NT2/D1 (cell line): ENCODE measurements around the gene UQCR11.
"Not testable (repeated sequence)": the region's sequence is repeated elsewhere in the genome, so short reads cannot be mapped to it uniquely, and the experiment has no call there.

Experiments
- DNase-seq: peaks from one replicate; pipeline ENCODE4 v3.0.0-alpha.2; 2011; ENCODE audit warnings: low read depth, low spot score
- H3K27me3 ChIP-seq: 2 replicates; pipeline ENCODE4 v1.6.0; 2011; ENCODE audit warnings: mild to moderate bottlenecking; ENCODE audit not compliant: insufficient read length, insufficient read depth
- H3K36me3 ChIP-seq: 2 replicates; pipeline ENCODE4 v1.6.1; 2011; ENCODE audit warnings: mild to moderate bottlenecking, low read length, mixed read lengths; ENCODE audit not compliant: insufficient read depth, insufficient read length
- H3K4me1 ChIP-seq: 2 replicates; pipeline ENCODE4 v1.5.1; 2011; ENCODE audit not compliant: insufficient read depth, insufficient read length
- H3K4me3 ChIP-seq: 2 replicates; pipeline ENCODE4 v1.5.1; 2011; ENCODE audit warnings: low read depth; ENCODE audit not compliant: insufficient read length
- H3K9ac ChIP-seq: 2 replicates; pipeline ENCODE4 v1.6.0; 2011; ENCODE audit warnings: low read depth; ENCODE audit not compliant: insufficient read length
- H3K9me3 ChIP-seq: 2 replicates; pipeline ENCODE4 v1.5.1; 2011; ENCODE audit warnings: mild to moderate bottlenecking, low read length; ENCODE audit not compliant: insufficient read depth
- SUZ12 ChIP-seq: IDR thresholded peaks from 2 replicates; pipeline ENCODE4 v1.6.1; 2011; ENCODE audit not compliant: insufficient read length, insufficient read depth; ENCODE audit errors: extremely low read depth
- YY1 ChIP-seq: IDR thresholded peaks from 2 replicates; pipeline ENCODE4 v1.6.1; 2011; ENCODE audit not compliant: insufficient read length, insufficient read depth
- ZNF274 ChIP-seq: IDR thresholded peaks from 2 replicates; pipeline ENCODE4 v1.6.1; 2011; ENCODE audit warnings: mild to moderate bottlenecking, low read depth, low read length

UQCR11 gene

GRCh38 chr19:1645299-1645698 is 40.0 kb upstream of the UQCR11 start:
- peaks cover 39% of the 10 kb centered on the region for H3K4me1 ChIP-seq
- DNase-seq, result no peak
- H3K4me3 ChIP-seq, result no peak overlapping the region
- H3K36me3 ChIP-seq, result peaks cover 97% of the 10 kb centered on the region
- no peaks in the 10 kb centered on the region for H3K27me3 ChIP-seq
- TF ChIP-seq ZNF274 (no peak), SUZ12 (no peak), YY1 (no peak)
- peaks cover 14% of the 10 kb centered on the region; the same call in 1 of the 2 replicates for H3K9me3 ChIP-seq
- no peak overlapping the region for H3K9ac ChIP-seq

DNA sequence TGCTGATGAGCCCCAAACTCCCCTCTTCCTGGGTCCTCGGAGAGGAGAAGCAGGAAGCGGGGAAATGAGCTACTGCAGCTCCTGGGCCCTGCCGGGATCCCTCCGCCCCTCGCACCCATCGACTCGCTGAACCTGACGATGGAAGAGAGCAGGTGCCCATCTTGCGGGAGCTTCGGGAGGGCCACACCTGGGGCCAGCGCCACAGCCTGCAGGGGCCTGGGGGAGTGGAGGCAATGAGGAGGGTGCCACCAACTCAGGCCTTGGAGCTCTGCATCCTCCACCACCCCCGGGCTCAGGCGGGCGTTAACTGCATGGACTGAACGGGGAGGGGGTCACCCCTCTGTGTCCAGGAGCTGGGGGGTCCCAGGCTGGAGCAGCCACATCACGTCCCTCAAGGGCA is 38.8 kb upstream of the UQCR11 start:
- Histone ChIP-seq H3K4me1 (peaks cover 30% of the 10 kb centered on the region), H3K36me3 (peaks cover 97% of the 10 kb centered on the region)

GRCh38 chr19:1640893-1641448 is 35.7 kb upstream of the UQCR11 start:
- not testable (repeated sequence) for H3K27me3 ChIP-seq, DNase-seq, H3K9me3 ChIP-seq, H3K4me1 ChIP-seq, H3K9ac ChIP-seq, H3K4me3 ChIP-seq
- H3K36me3 ChIP-seq, result peaks cover 99% of the 10 kb centered on the region

More for the DNA sequence above, 38.8 kb upstream of the UQCR11 start:
- H3K9me3 ChIP-seq, result peaks cover 9% of the 10 kb centered on the region; the same call in 1 of the 2 replicates
- no peak overlapping the region for H3K4me3 ChIP-seq
- DNase-seq, result no peak
- TF ChIP-seq YY1 (no peak), SUZ12 (no peak), ZNF274 (no peak)
- no peaks in the 10 kb centered on the region for H3K27me3 ChIP-seq
- H3K9ac ChIP-seq, result no peak overlapping the region

GRCh38 chr19:1636325-1637236 is 31.3 kb upstream of the UQCR11 start:
- H3K4me1 ChIP-seq, result peaks cover 14% of the 10 kb centered on the region
- TF ChIP-seq ZNF274 (no peak), SUZ12 (no peak), YY1 (no peak)
- no peak for DNase-seq
- no peaks in the 10 kb centered on the region for H3K27me3 ChIP-seq
- peaks cover 93% of the 10 kb centered on the region for H3K36me3 ChIP-seq
- no peak overlapping the region for H3K9ac ChIP-seq
- H3K4me3 ChIP-seq, result no peak overlapping the region
- H3K9me3 ChIP-seq, result no peaks in the 10 kb centered on the region

GRCh38 chr19:1634938-1635243 is 29.6 kb upstream of the UQCR11 start:
- peaks cover 14% of the 10 kb centered on the region for H3K4me1 ChIP-seq
- TF ChIP-seq ZNF274 (no peak), SUZ12 (no peak), YY1 (no peak)
- peaks cover 92% of the 10 kb centered on the region for H3K36me3 ChIP-seq

DNA sequence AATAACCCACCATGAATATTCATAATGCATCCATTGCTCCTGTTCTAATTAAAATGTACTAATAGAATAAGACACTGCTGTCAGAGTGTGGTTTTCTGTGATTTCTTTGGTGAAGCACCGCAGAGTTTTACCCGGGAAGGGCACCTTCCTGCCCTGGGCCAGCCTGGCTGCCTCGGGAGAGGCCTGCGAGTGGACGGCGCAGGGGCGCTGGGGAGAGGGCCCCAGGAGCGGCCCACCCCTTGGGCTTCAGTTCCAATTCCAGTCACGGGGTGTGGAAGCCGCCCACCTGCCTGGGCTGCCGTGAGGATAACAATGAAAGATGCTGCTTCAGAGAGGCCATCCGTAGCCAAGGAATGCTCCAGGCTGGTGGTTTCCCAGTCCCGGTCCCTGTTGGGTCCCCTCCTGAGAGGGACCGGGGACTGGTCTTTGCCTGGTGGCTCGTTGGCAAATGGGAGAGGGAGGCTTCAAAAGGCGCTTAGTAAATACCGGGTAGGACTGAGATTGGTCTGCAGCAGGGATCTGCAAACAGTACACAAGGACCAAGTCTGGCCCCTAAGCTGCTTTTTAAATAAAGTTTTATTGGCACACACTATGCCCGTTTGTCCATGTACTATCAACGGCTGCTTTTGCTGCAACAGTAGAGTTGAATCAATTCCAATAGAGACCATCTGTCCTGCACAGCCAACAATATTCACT is 29.1 kb upstream of the UQCR11 start:
- peaks cover 92% of the 10 kb centered on the region for H3K36me3 ChIP-seq
- no peak for TF ChIP-seq SUZ12
- H3K9me3 ChIP-seq, result no peaks in the 10 kb centered on the region
- no peak overlapping the region for H3K4me3 ChIP-seq
- peaks cover 14% of the 10 kb centered on the region for H3K4me1 ChIP-seq
- H3K27me3 ChIP-seq, result no peaks in the 10 kb centered on the region
- DNase-seq, result no peak
- H3K9ac ChIP-seq, result no peak overlapping the region

More at GRCh38 chr19:1634938-1635243, 29.6 kb upstream of the UQCR11 start:
- H3K27me3 ChIP-seq, result no peaks in the 10 kb centered on the region
- no peak overlapping the region for H3K9ac ChIP-seq
- no peak overlapping the region for H3K4me3 ChIP-seq
- H3K9me3 ChIP-seq, result no peaks in the 10 kb centered on the region
- no peak for DNase-seq

DNA sequence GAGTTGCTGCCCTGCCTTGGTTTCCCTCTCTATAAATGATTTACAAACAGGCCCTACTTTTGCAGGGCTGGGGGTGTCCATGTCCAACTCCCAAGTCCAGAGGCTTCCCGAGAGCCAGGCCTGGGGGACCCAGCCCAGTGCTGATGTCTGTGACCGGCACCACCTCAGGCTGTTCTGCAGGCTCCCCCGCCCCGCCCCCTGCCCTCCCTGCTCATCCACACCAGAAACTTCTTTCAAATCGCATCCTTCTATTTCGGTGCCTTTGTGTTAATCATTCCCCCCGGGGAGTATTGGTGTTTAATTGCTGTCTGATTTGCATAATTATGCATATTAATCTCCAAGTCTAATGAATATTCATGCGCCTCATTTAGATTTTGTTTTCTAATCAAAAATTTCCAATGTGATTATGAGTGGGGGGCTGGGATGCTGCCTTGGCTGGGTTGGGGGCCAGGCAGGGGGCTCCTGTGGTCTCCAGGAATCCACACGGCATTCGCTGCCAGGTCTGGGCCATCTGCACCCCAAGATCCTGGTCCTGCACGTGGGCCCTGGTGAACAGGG is 28.1 kb upstream of the UQCR11 start:
- TF ChIP-seq ZNF274 (no peak), SUZ12 (no peak), YY1 (no peak)
- no peak overlapping the region for H3K9ac ChIP-seq
- peaks cover 14% of the 10 kb centered on the region for H3K4me1 ChIP-seq
- no peaks in the 10 kb centered on the region for H3K9me3 ChIP-seq
- H3K4me3 ChIP-seq, result no peak overlapping the region
- H3K27me3 ChIP-seq, result no peaks in the 10 kb centered on the region
- DNase-seq, result no peak
- peaks cover 87% of the 10 kb centered on the region for H3K36me3 ChIP-seq
